ENCODE measurements around the gene TMEM259. TPM values are rescaled to one million over a fixed set of nuclear protein-coding genes. Genes with fewer than 3 reads are reported as not detected.

The TMEM259 gene
- total and polyA plus RNA-seq, 2 donors (not counting 1 experiment from before 2014, with no cell fraction given): 373 to 607 TPM

- H3K79me2 ChIP-seq (ENCODE audit: control insufficient read depth, insufficient read depth, low read length): peaks cover 50% of the 10 kb centered on the region
- ChIA-PET POLR2A (interaction anchor here (0.9 to 6.8 kb wide), 11 partner anchors 13 to 92 kb away, joined by 3 to 91 read pairs (median 6); partner anchors contain the start of genes CNN2 and RNU6-2), CTCF (interaction anchor here (1.2 to 1.5 kb wide), 3 partner anchors 14 to 24 kb away, joined by 3 to 4 read pairs (median 4); no protein-coding TSS in a partner anchor)
- H3K27me3 Mint-ChIP-seq: no peaks in the 10 kb centered on the region
- no peak for TF ChIP-seq CTCF (IDR thresholded peaks at IDR 0.05)
- TF ChIP-seq EZH2 (IDR thresholded peaks at IDR 0.05; ENCODE audit: borderline replicate concordance, insufficient read depth, low read depth, low read length, poor library complexity, severe bottlenecking): no peak
- peaks cover 0 to 4% (median 0%) of the 10 kb centered on the region in 3 donors for H3K9me3 ChIP-seq (ENCODE audit: control extremely low read depth in 1 of 3, control insufficient read depth in 2 of 3, insufficient read depth in 1 of 3, low read length in 2 of 3)
- intact Hi-C loops (cut with micrococcal nuclease): no loop called here
- peaks cover 43% of the 10 kb centered on the region for H3K4me1 Mint-ChIP-seq
- peaks cover 0 to 48% of the 10 kb centered on the region in 2 experiments for H3K36me3 ChIP-seq (replicated peaks in 1 of 2; ENCODE audit: control extremely low read depth in 1 of 2, control insufficient read depth in 1 of 2, extremely low read depth in 1 of 2, insufficient read depth in 2 of 2, low read length in 1 of 2)
- H3K9ac ChIP-seq (ENCODE audit: low read length): peak overlapping the region; percentile 85
- H3K9me3 Mint-ChIP-seq (ENCODE audit: insufficient read depth): no peaks in the 10 kb centered on the region
- peak overlapping the region; percentile 99 for H3K27ac Mint-ChIP-seq
- peak overlapping the region; percentile 3 for H2AFZ ChIP-seq (ENCODE audit: insufficient read depth, low read depth, low read length, poor library complexity, severe bottlenecking)
- H3K4me3 Mint-ChIP-seq: peak overlapping the region; percentile 97
- peak overlapping the region; percentile 92 for H3K4me2 ChIP-seq (replicated peaks; ENCODE audit: low read depth, low read length, poor library complexity, severe bottlenecking)
- H4K20me1 ChIP-seq (ENCODE audit: control insufficient read depth, insufficient read depth, low read length, poor library complexity, severe bottlenecking): peaks cover 62% of the 10 kb centered on the region
- H3K27me3 ChIP-seq (replicated peaks in 1 of 4; ENCODE audit: control extremely low read depth in 1 of 4, control insufficient read depth in 3 of 4, insufficient read depth in 4 of 4, low read length in 3 of 4): no peaks in the 10 kb centered on the region
- DNase-seq: no peak
- H3K4me3 ChIP-seq (ENCODE audit: control extremely low read depth in 1 of 5, extremely low read depth in 1 of 5, insufficient read depth in 1 of 5, low read depth in 2 of 5, low read length in 4 of 5): peak overlapping the region; percentile 69 to 90 (median 75)
- H3K27ac ChIP-seq (ENCODE audit: low read length in 2 of 2): no peak overlapping the region
- 61% methylated on average over 25 of the region's 26 CpGs for WGBS (ENCODE audit: insufficient coverage)
- no peak for ATAC-seq (ENCODE audit: low read depth)
- peaks cover 35 to 57% of the 10 kb centered on the region in 2 donors for H3K4me1 ChIP-seq (ENCODE audit: control insufficient read depth in 2 of 2, insufficient read depth in 2 of 2, low read length in 2 of 2)
Observed at GRCh38 chr19:1041272-1041834, 20.4 kb upstream of the TMEM259 start.
